HS-27A (cell line): ENCODE measurements around the gene USP6NL.
"Not testable (repeated sequence)": the region's sequence is repeated elsewhere in the genome, so short reads cannot be mapped to it uniquely, and the experiment has no call there.

ENCODE experiments used
- DNase-seq: peaks from one replicate; pipeline ENCODE4 v3.0.0-alpha.2; 2012; ENCODE audit warnings: low read depth, missing footprints

Gene USP6NL

DNA sequence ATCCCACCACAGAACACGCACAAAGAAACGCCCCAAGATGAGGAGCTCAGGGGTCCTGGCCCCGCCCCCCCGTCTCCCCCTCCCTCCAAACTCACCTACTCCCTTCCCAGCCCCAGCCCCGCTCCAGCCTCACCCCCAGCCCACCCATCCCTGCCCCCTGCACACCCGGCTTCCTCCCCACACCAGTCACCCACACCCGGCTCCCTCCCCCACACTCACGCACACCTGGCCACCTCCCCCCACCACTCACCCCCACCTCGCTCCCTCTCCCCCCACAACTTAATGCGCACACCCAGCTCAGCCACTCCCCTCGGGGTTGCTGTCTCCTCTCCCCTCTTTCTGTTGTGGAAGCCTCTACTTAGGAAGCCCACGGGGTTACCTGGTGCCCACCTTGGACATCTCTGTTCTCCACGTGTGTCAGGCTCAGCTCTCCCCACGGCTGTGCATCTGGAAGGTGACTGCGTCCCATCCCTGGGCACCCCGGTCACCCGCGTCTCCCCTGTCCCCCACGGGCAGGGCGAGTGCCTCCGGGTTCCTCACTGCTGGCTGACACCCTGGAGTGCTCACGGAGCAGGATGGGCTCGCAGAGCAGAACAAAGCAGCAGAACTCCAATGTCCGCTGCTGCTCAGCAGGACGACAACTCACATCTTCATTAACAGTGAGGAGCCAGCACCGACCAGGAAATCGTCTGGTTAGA, 166.8 kb downstream of the USP6NL start:
- DNase-seq: no peak

GRCh38 chr10:11444155-11444530, 167.3 kb downstream of the USP6NL start:
- no peak for DNase-seq

DNA sequence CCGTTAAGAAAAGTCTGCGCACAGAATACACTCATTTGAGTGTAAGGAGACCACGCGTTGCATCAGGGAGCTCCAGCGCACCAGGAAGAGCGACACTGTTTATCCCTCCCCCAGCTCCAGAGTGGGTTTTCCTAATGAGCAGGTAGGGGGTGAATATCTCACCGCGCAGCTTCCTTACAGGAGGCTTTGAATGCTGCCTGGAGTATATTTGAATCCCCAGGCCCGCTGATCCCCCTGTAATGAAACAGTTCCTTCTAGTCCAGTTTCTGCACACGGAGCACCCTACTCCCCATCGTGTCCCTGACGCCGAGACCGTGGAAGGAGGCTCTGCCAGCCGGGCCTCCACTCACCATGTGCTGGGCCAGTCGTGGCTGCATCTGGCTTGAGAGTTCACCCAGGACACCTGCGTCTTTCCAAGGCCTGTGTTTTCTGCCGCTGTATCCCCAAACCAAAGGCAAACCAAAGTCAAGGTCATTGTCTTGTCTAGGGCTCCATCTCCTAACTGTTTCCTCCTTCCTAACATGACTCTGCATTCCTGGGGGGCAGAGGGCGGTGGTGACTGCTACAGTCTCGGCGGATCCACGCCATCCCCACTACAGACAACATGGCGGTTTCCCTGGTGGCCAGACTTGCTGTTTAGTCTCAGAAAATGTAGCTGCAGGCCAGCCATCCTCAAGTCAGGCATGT, 167.8 kb downstream of the USP6NL start:
- no peak for DNase-seq

DNA sequence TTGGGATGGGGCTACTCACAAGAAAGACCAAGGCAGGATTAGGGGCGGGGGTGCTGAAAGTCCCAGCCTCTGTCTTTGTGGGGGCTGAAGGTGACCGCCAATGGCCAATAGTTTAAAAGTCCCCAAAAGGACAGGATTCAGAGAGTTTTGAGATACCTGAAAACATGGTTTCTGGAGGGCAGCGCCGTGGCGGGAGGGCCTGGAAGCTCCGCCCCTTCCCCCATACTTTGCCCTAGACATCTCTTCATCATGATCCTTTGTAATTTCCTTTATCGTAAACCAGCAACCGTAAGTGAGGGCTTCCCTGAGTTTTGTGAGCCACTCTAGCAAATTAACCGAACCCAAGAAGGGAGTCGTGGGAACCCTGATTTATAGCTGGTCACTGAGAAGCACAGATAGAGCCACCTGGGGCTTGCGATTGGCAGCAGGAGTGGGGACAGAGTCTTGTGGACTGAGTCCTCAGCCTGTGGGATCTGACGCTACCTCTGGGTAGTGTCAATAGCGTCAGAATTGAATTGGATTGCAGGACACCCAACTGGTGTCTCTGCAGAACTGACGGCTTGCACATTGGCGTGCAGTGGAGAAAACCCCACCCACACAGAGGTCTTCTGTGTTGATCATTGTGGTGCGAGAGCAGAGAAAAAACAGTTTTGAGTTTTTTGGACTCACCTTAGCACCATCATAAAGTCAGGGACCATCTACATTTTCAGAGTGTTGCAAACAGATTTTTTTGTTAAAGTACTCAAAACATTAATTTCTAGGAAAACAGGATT, 169.3 kb downstream of the USP6NL start:
- no peak for DNase-seq

DNA sequence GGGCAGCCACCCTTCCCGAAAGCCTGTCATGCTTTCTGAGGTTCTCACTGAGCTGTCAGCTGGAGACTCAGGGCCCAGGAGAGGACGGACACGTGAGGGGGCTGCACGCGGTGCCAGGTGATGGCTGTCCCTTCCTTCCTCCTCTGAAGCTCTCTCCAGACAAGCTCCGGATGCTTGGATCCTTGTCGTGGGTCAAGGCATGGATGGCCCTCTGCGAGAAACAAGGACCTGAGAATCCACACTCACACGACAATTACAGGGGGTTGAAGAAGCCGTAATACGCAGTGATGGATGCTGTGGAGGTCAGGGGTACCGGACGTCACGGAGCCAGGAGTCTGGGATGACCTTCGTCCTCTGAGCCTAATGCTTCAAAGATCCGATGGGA, 170.3 kb downstream of the USP6NL start:
- no peak for DNase-seq

DNA sequence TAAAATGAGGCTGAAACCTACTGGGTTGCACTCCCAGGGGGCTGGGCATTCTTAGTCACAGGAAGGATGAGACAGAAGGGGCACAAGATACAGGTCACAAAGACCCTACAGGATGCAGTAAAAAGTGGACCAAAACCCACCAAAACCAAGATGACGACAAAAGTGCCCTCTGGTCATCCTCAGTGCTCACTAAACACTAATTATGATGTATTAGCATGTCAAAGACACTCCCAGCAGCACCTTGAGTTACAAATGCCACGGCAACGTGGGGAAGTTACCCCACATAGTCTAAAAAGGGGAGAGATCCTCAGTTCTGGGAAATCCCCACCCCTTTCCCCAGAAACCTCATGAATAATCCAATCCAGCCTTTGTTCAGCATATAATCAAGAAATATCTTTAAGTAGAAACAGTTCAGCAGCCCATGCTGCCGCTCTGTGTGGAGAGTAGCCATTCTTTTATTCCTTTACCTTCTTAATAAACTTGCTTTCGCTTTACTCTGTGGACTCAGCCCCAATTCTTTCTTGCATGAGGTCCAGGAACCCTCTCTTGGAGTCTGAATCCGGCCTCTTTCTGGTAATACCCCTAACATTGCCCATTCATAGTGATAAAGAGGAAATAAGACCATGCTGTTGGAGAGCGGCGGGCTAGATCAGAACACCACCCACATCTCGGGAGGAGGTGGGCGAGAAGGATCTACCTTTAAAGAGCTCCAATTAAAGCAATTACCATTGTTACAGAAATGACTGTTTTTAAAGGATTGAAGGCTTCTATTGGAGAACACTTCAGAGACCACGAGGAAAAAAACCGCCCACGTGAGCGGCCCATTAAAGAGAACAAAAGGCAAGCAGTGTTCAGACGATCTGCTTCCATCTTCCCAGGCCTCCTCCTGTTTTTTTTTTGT, 170.9 kb downstream of the USP6NL start:
- no peak for DNase-seq

DNA sequence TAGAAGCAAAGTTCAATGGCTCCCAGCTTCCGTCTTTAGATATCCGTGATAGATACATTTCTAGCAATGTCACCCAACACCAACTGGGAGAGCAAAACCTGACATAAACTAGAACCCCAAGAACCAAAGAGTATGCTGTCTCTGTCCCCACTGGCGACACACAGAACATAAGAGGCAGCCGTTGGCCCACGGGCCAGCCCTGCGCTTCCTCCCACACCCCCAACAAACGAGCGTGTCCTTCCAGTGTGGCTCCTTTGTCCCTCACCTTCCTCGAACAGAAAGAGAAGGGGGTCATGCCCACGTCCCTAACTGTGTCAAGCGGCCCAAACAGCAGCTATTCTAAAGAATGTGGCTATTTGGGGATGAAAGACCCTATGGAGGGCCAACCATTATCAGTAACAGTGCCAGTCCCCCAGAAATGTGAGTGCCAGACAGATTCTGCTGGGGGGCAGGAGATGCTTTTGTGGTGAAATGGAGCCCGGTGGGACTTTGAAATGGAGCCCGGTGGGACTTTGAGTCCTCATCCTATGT, 171.9 kb downstream of the USP6NL start:
- no peak for DNase-seq

- DNase-seq: no peak
These were observed 173.9 kb downstream of the USP6NL start for GRCh38 chr10:11437391-11438142.

DNA sequence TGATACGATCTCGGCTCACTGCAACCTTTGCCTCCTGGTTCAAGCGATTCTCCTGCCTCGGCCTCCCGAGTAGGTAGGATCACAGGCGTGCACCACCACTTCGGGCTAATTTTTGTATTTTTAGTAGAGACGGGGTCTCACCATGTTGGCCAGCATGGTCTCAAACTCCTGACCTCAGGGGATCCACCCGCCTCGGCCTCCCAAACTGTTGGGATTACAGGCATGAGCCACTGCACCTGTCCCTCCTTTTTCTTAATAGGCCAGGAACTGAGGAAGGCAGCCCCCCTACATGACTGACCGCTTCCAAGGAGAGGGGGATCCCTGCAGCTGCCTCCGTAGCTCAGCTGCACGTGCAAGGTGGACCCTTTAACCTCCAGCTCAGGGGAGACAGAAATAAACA, 175.0 kb downstream of the USP6NL start:
- DNase-seq: not testable (repeated sequence)

DNA sequence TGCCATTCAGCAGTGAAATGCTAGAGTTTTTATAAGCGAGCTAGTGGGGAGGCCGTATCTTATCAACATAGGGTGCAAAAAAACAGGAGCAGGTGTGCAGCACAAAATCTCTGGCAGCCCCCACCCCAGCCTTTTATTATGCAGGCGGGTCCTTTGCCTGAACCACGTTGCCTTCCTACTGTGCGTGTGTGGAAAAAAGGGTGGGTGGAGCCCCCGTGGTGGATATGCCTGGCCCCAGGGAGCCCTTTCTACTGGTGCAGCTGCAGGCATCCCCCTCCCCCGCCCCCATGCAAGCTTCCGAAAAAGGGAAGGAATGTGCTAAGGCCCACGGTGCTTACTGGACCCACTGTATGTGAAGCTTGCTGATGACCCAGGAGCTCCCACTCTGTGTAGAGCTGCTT, 175.9 kb downstream of the USP6NL start:
- no peak for DNase-seq

GRCh38 chr10:11434324-11434723, 177.1 kb downstream of the USP6NL start:
- DNase-seq: no peak

- no peak for DNase-seq
These were observed 177.8 kb downstream of the USP6NL start for GRCh38 chr10:11433657-11434056.

DNA sequence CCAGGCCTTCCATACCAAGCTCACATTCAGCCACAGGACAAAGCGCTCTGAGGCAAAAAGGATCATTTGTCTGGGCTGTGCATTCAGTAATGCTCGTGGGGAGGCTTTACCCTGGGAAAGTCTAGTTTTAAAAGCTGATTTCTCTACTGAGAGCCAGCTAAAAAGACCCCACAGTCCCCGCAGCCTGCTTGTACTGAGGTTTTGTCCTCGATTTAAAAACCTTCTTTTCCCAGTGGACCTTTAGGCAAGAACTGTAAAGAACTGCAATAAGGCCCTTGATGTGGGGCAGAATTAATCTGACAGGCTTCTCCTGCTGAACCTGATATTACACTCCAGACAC, 180.3 kb downstream of the USP6NL start:
- DNase-seq: no peak

- DNase-seq: no peak
These were observed 180.8 kb downstream of the USP6NL start for GRCh38 chr10:11430421-11431215.

DNA sequence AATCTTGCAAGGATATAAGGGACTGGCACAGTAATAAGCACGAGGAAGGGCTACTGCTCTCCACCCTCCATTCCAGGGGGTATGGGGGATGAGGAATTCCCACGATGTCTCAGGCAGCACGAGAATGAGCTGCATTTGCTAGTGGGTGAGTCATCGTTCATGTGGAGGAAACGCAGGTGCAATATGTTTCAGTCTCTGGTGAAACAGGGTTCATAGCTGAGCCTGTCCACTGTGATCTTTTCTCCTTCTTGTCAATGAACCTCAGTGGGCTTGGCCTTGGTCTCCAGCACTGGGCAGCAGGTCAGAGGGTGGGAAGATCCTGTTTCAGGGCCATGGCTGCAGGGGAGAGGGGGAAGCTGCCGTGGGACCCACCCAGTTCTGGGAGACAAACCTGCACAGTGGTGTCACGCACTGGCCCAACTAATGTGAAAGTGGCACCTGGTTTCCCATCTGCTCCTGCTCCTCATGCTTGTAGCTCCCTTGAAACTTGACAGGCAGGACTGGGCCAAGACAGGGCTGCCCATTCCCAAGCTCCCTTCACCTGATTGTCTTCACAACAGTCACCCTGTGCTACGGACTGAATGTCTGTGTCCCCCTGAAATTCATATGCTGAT, 181.9 kb downstream of the USP6NL start:
- no peak for DNase-seq

DNA sequence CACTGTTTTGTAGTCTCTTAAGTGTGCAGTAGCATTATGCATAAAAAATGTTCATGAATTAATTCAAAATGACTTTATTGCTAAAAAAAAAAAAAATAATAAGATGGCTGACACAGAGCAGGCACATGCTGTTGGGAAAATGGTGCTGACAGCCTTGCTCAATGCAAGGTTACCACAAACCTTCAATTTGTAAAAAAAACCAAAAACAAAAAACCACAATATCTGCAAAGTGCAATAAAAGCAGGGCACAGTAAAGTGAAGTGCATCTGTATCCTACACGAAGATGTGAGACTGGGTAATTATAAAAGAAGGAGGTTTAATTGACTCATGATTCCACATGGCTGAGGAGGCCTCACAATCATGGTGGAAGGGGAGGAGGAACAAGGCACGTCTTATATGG, 185.8 kb downstream of the USP6NL start:
- no peak for DNase-seq

- no peak for DNase-seq
These were observed 186.2 kb downstream of the USP6NL start for GRCh38 chr10:11425296-11425610.

- DNase-seq: peak; percentile 1
These were observed 186.8 kb downstream of the USP6NL start for GRCh38 chr10:11424456-11425295.

DNA sequence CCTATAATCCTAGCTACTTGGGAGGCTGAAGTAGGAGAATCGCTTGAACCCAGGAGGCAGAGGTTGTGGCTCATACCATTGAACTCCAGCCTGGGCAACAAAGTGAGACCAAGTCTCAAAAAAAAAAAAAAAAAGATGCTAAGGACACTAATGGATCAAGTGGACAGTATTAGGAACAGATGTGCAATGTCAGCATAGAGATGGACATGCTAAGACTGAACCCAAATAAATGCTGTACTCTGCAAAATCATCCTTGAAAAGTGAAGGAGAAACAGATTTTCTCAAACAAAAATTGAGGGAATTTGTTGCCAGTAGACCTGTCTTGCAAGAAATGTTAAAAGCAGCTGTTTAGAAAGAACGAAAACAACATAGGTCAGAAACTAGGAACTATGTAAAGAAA, 194.5 kb downstream of the USP6NL start:
- no peak for DNase-seq
